22Rv1 (cell line): ENCODE data around the gene TMEM178B.

Experiments used
- CTCF ChIP-seq: fragments of 450-650 bp; IDR thresholded peaks from 2 replicates; pipeline ENCODE4 v1.5.1; 2017; ENCODE audit warnings: mild to moderate bottlenecking
- ZFX ChIP-seq: fragments of 450-650 bp; IDR thresholded peaks from 2 replicates; pipeline ENCODE4 v1.6.1; 2017; ENCODE audit warnings: antibody characterized with exemption, borderline replicate concordance

DNA sequence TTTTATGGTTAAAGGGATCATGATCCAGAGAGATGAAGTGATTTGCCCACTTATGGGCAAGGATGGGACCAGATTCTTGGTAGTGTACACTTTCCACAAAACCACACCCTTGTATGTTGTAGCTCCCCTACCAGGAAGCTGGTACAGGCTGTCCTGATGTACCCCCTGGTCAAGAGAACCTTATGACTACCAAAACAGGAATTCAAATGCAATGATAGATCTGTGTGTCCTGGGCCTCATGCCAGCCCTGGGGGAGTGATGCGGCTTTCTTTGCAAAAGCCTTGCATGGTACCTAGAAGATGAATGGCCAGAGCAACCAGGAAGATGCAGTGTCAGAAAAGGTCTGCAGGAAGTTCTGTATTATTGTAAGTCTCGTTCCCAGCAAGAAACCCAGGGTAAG, 382.4 kb downstream of the TMEM178B start:
- TF ChIP-seq CTCF (no peak), ZFX (no peak)
